AG20443 (cell line): ENCODE measurements around the gene SEMA4C.
"Not testable (repeated sequence)": the region's sequence is repeated elsewhere in the genome, so short reads cannot be mapped to it uniquely, and the experiment has no call there.

Experiments used
- DNase-seq: peaks from one replicate; pipeline ENCODE4 v3.0.0; 2012; ENCODE audit warnings: low spot score, mixed read lengths

Gene SEMA4C

DNA sequence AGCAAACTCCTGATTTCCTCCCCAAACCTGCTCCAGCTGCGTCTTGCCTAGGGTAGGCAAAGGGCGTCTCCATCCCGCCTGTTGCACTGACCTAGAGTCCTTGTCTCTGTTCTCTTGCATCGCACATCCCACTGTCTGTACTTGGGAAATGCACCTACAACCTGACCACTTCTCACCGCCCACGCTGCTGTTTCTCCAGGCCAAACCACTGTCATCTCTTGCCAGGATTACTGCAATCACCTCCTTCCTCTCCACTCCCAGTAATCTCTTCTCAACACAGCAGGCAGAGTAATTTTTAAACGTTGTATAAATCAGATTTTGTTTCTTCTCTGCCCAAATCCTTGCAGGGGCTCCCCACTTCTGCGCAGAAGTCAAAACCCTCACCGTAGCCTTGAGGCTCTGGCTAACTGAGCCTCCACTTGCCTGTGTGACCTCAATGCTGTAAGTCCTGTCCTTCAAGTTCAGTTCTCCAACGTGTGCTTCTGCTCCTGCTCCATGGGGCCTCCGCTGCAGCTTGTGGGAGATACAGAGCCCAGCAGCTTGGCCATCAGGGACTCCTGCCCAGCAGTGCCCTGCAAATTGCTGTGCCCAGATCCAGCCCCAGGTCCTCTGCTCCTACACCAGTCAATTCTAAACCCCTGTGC, 27.7 kb upstream of the SEMA4C start:
- no peak for DNase-seq

DNA sequence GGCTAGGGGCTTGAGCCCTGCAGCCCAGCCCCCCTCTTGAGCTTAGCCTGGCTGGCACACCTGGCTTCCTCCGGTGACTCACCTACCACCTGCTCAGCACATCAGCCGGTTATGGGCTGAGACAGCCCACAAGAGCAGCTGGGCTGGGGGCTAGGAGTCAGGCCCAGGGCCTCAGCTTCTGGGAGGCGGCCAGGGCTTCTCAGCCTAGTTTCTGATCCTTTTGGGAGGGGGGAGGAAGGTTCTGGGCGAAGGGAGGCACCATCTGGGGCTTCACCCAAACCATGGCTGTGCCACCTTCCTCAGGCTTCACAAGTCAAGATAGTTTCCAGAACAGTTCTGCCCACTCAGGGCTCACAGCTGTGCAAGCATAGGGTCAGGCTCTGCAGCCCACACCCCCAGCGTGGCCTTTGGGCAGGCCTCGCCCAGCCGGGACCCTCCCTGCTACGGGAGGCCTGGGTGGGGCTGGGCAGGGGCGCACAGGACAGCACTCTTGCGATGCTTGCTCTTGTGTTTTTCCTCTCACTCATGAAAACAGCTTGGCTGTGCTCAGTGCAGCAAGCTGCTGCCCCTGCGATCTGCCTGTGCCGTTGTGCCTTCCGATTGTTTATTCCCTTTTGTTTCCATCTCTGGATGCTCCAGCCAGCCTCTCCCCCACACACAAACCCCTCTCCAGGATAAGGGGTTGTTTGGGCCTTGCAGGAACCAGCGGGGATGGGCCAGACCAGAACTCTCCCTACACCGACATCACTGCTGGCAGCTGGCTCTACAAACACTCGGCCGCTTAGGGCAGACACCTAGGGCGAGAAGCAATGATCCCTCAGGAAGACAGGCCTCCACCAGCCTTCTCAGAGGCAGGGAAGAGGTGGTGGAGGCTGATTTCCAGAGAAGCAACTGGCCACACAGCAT, 26.1 kb upstream of the SEMA4C start:
- no peak for DNase-seq

DNA sequence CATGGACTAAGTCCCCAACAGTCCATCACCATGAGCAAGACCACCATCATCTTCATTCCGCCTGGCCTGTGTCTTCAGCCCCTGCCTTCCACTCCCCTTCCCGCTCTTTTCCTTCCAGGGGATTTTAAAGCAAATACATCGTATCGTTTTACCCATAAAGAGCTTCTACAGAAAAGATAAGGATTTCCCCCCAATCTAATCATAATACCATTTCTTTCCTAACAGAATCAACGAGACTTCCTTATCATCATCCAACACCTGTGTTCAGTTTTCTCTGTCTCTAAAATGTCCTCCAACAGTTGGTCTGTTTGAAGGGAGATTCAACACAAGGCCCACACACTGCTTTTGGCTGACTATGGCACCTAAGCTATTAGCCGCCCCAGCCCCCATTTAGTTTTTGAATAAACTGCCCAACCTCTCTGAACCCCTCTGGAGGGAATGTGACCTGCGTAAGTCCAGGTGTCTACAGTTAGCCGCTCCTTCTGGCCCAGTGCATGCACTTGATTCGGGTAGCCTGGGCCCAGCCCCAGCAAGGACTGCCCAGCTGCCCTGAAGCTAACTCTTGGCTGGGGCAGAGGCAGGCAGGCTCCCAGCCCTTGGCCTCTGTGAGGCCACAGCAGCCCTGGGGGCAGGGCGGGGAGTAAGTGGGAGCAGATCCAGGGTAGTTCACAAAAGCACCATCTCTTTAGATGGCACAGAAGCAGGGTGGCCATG, 25.3 kb upstream of the SEMA4C start:
- DNase-seq, result no peak

DNA sequence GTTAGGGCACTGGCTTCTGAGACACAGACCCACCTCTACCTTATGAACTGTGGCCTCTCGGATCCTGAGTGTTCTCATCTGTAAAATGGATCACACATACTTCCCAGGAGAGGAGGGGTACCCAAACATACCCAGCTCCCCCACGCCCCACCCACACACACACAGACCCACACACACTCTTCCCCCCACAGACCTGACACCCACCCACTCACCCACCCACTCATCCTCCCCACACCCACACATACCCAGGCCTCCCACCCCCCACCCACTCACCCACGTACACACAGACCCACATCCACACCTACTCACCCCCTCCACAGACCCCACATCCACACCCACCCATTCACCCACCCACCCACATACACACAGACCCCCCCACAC, 24.3 kb upstream of the SEMA4C start:
- no peak for DNase-seq

DNA sequence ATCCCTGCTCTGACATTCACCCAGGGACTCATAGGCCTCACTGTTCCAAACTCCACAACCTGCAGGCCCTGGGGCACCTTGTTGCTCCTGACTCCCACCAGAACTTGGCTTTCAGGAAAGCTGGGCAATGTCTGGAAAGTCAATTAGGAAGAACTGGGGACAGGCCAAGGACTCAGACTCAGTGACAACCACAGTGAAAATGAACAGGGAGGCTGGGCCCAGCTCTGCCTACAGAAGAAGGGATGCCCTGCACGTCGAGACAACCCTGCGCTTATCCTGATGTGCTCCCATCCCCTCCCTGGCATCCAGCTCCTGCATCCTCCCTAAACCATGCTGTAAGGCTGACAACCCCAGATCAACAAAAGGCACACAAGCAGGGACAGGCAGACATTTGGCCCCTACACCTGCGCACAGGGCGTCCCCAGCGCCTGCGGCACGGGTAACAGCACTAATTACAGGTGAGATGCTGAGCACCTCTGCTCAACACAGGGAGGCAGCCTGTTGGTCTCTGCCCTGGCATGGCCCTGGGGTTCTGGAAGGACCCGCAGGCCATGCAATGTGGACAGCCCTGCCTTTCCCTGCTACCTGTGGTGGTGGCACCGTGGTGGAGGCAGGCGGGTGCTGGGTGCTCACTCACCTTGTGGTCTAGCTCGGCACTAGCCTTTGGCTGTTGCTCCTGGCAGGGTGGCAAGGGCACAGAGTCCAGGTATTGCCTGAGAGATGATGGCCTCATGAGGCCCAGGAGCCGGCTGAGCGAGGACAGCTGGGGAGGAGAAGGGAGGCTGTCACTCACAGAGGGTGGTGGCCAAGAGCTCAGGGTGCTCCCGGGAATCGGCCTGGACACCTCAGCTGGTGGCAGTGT, 23.6 kb upstream of the SEMA4C start:
- no peak for DNase-seq

DNA sequence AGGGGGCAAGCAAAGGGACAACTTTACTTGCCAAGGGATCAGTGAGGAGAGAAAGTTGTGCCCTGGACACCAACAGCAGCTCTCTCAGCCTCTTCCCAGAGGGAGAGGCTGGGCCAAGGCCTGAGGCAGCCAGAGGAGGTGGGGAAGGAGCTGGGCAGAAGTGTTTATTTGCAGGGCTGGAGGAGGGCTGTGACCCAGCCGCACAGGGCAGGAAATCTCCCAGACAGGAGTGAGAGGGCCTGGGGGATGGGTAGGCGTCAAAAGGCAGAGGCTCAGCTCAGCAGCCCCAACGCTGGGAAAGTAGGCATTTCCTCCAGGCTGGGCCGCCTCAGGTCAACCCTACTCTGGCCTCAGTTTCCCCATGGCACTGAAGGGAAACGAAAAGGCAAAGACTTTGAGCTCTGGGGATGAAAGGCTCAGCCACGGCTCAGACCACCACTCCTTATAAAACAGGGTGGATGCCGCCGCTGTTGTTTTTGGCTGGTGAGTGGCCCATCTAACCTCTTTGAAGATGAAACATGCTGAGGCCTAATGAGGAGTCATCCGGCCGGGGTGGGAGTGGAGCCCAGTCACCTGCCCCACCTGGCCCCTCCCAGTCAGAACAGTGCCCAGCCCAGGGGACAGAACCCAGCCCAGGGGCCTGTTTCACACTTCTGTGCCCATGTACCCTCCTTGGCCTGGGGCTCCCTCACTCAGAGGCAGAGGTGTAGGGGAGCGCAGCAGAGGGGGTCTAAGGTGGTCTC, 21.9 kb upstream of the SEMA4C start:
- DNase-seq, result no peak

DNA sequence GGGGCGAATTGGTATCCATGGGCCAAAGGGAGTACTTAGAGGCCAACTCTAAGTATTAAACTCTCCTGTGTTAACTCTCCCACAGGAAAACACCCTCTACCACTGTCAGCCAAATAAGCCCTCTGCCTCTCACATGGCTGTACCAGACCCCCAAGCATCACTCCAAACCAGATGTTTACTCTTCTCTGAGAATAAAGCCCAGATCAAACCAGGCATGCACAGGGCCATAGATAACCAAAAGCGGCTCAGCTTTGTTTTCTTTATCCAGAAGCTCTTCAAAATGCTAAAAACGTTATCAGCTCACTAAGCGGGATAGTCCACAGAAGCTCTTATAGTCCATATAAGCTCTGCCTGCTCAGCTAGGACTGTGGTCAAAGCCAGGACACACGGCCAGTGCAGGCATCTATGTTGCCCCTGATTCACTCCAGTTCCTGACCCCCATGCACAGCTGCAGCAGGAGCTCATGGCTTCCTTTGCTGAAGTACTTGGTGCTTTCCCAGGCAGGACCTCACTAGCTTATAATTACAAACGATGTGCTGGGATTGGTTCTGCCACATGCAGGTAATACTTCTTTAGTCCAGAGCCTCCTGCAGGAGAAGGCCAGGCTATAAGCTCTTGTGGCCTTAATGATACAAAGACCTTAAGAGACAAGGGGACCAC, 21.0 kb upstream of the SEMA4C start:
- DNase-seq, result no peak

DNA sequence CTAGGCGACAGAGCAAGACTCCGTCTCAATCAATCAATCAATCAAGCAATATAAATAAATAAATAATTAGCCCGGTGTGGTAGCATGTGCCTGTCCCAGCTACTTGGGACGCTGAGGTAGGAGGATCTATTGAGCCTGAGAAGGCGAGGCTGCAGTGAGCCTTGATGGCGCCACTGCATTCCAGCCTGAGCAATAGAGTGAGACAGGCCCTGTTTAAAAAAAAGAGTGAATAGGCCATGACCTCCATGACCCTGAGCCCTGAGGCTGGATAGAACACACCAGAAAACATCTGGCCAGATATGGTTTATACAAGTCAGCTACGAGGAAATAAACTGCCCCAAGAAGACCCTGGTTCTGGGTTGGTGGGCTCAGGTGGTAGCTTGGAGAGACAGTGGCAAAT, 20.4 kb upstream of the SEMA4C start:
- DNase-seq, result no peak

DNA sequence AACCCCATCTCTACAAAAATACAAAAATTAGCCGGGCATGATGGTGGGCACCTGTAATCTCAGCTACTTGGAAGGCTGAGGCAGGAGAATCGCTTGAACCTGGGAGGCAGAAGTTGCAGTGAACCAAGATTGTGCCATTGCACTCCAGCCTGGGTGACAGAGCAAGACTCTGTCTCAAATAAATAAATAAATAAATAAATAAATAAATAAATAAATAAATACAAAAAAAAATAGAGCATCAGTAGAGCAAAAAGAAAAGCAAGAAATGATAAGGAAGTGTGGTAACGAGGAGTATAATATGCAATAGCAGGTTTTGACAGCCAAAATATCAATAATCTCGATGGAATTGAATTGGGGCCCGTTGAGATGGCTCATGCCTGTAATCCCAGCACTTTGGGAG, 19.6 kb upstream of the SEMA4C start:
- DNase-seq, result not testable (repeated sequence)

DNA sequence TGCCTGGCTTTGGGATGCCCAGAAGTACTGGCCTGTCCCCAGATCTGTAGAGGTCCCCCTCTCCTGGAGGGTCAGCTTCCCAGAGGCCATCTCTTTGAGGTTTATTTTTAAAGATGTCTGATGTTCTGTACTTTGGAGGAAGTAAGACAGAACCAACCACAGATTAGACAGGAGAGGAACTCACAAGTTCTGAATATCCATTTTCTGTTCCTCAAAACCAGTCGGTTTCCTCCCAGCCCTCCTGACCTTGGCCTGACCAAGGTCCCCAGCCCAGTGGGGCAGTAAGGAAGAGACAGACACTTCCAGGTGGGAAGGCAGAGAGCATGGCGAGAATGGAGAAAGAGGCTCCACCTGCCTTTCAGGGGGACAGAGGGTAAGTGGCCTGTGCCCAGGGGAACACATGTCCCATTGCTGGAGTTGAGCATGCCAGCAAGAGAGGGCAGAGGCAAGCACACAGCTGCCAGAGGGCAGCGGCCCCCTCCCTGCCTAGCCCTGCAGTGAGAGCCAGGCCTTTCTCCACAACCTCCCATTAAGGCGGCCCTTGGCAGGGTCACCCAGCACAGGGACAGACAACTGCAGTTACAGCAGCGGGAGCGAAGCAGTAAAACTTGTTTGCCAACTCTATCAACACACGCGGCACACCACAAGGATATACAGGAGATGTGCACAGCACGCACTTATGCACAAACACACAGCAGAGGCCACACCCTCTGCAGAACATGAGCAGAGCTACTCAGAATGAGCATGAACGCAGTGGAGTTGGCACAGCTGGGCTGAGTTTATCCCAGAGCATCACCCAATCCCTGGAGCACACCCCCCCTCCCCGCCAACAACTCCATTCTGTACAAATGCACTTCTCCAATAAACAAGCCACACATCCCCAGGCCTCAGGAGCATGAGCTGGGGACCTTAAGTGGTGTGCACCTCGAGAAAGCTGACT, 18.5 kb upstream of the SEMA4C start:
- no peak for DNase-seq

DNA sequence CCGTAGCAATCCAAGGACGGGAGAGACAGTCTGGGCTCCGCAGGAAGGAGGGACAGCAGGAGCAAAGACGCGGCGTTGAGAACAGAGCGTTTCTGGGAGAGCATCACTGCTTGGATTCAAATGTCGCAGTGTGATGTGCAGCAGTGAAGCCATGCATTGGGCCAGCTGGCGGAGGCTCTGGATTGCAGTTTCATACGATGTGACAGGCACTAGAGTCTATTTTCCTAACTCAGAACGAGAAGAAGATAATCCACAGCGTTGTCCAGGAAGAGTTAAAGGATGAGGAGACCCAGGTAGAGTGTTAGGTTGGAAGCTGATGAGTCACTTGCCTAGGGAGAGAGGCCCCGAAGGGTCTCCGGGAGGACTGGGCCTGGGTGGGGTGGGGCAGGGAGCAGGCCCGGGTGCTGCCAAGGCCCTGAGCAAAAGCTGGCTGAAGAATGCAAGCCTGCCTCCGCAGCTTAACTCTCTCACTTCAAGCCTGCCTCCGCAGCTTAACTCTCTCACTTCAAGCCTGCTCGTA, 17.7 kb upstream of the SEMA4C start:
- no peak for DNase-seq

DNA sequence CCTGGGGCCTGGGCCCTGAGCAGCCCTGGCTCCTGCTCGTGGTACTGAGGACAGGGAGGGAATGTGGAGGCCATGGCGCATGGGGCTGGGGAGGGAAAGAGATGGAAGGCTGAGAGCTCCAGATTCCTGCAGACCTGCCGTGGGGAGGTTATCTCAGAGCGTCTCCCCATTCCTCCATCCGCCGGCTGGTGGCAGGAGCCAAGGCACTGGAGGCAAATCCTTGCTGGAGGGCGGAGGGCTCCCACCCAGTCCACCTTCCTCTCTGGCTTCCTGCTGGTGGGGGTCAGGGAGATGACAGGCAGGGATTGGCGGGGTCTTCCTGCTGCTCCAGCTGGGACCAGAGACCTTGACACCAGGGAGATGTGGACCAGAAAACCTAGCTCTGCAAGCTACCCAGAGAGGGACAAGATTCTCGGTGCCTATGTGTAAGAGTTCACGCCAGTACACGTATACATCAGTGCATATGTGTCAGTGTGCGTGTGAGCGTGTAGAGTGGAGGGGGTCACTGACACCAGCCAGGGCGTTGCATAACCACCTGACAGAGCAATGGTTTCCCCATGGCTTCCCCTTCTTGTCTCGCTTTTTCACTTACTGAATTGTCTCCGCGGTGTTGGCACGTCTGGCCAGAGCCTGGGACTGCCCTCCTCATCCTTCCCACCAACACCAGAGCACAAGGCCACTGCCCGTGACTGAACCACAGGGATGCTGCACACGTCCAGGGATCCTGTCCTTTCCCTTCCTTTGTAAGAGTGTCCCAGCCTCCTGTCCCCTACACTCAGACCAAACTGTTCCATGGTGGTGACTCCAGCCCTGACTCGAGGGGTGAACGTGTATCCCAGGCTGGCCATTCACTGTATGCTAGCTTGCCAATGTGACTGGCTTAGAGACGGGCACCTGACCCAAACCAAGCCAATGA, 15.8 kb upstream of the SEMA4C start:
- no peak for DNase-seq

DNA sequence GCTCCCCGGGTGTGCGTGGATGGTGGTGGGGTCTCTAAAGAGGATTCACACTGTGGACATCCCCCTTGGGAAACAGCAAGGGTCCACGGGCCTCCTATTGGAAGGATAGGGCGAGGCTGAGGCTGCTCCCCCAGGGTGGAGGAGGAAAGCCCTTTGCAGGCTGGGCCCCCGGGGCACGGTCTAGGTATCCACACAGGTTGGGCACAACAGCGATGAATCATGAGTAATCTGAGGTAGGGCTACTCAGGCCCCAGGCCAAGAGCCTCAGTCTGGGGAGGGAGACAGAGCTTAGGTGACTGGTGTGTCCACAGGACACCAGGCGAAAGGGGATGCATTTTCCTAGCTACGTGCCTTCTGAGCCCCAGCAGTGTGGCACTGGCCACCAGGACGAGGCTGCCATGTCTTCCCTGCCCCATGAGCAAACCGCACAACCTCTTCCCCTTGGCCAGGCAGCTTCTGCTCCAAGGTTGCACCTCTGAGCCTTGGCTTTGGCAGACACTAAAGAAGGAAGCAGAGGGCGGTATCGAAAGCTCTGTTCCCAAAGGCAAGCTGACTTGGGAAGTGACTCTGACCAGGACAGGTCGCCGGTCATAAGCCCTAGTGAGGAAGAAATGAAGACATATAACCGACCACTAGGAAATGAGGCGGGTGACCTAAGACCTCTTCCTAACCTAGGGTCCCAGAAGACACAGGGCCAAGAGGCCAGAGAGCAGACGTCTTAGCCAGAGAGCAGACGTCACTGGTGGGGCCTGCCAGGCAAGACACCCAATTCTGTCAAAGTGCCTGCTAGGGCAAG, 14.6 kb upstream of the SEMA4C start:
- no peak for DNase-seq

DNA sequence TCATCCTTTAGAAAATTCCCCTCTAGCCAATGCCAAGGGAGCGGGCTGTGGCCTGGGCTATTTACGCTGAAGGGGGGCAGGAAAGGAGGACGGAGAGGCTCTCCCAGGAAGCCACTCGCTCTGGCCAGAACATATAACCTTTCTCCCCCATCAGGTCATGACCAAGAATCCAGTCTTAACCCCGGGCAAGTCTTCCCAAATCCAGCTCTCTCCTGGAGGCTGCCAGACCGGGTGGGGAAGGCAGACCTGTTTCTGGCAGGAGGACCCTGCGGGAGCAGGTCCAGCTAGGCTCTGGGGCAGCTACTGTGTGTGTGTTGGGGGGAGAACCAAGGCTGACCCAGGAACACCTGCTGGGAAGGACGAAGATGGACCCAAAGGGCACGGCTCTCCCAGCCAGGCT, 13.4 kb upstream of the SEMA4C start:
- no peak for DNase-seq

DNA sequence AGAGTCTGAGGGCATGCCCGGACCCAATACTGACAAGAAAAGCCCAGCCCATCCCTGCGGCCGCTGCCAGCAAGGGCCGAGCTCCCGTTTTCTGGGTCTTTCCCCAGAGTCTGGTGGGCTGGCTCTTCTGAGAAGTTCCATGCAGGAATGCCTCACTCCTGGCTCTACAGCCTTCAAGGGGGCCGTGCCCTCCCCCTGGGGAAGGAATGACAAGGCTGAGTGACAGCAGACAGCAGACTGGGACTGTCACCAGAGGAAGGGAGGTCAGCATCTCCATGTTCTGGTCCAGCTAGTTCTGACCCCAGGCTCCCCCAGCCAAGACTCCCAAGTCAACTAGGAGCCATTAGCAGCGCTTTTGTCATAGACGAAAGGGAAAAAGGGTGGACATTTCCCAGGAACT, 13.0 kb upstream of the SEMA4C start:
- no peak for DNase-seq

DNA sequence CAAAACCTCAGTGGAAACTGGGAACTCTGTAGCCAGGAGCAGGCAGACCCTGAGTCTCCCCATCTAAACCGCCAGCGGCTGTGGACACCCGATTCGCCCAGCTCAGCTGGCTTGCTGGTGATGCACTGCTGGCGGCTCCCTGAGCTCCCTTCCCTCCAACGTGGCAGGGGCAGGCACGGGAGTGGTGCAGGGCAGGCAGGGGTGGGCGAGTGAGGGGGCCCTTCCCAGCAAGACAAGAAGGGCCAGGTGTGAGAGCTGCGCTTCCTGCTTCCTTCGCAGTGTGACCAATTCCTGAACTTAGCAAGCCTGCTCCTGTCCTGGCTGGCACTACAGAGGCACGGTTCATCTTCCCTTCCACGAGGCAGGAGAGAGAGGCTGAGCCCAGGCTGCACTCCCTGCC, 12.3 kb upstream of the SEMA4C start:
- no peak for DNase-seq
